ENCODE results near the gene MAP6D1. TPM values are rescaled to one million over a fixed set of nuclear protein-coding genes. Genes with fewer than 3 reads are reported as not detected.
"Not testable (repeated sequence)": the region's sequence is repeated elsewhere in the genome, so short reads cannot be mapped to it uniquely, and the experiment has no call there.

MAP6D1 gene
- total and polyA plus RNA-seq, 7 donors = 0.34 to 2.1 (median 0.63) TPM; not detected in 3

GRCh38 chr3:183779896-183780465 is 45.4 kb downstream of the MAP6D1 start:
- H3K27me3 ChIP-seq = no peaks in the 10 kb centered on the region
- TF ChIP-seq EP300 (IDR thresholded peaks at IDR 0.05) (no peak), CTCF (IDR thresholded peaks at IDR 0.05) (no peak), POLR2AphosphoS5 (IDR thresholded peaks at IDR 0.05) (no peak), POLR2A (IDR thresholded peaks at IDR 0.05) (no peak)
- H3K36me3 ChIP-seq = peaks cover 17 to 88% (median 29%) of the 10 kb centered on the region in 4 donors
- intact Hi-C loops (cut with DNase I) = no loop called here
- H3K9me3 ChIP-seq = no peaks in the 10 kb centered on the region
- no peak for DNase-seq
- H3K27ac ChIP-seq = no peak overlapping the region
- WGBS, 2 donors = 91 to 93% methylated on average over 14 of the region's 14 CpGs
- H3K4me1 ChIP-seq = no peaks in the 10 kb centered on the region
- H3K4me3 ChIP-seq = no peak overlapping the region

GRCh38 chr3:183777016-183777618 is 48.3 kb downstream of the MAP6D1 start:
- no peaks in the 10 kb centered on the region for H3K27me3 ChIP-seq
- peaks cover 17 to 99% (median 32%) of the 10 kb centered on the region in 4 donors for H3K36me3 ChIP-seq
- TF ChIP-seq CTCF (IDR thresholded peaks at IDR 0.05) (no peak), POLR2AphosphoS5 (IDR thresholded peaks at IDR 0.05) (no peak), EP300 (IDR thresholded peaks at IDR 0.05) (no peak), POLR2A (IDR thresholded peaks at IDR 0.05) (no peak)
- no peaks in the 10 kb centered on the region for H3K9me3 ChIP-seq
- intact Hi-C loops (cut with DNase I) = no loop called here
- no peak for DNase-seq
- no peak overlapping the region for H3K27ac ChIP-seq
- 94 to 97% methylated on average over 4 of the region's 4 CpGs for WGBS, 2 donors
- no peak overlapping the region for H3K4me3 ChIP-seq
- H3K4me1 ChIP-seq = no peaks in the 10 kb centered on the region

DNA sequence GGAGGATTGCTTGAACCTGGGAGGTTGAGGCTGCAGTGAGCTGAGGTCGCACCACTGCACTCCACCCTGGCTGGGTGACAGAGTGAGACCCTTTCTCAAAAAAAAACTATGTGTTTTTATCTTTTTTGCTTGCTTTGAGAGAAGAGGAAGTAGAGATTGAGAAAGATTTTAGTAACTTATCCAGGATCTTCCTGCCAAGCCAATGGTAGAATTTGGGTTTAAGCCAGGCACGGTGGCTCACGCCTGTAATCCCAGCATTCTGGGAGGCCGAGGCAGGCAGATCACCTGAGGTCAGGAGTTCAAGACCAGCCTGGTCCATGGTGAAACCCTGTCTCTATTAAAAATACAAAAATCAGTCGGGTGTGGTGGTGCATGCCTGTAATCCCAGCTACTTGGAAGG is 48.9 kb downstream of the MAP6D1 start:
- 88% methylated on average over 5 of the region's 5 CpGs for WGBS, 2 donors
- H3K36me3 ChIP-seq = peaks cover 17 to 93% (median 33%) of the 10 kb centered on the region in 4 donors
- H3K27ac ChIP-seq; H3K4me1 ChIP-seq; H3K4me3 ChIP-seq; H3K27me3 ChIP-seq; intact Hi-C loops (cut with DNase I); DNase-seq; H3K9me3 ChIP-seq: not testable (repeated sequence)

GRCh38 chr3:183775781-183776180 is 49.6 kb downstream of the MAP6D1 start:
- Histone ChIP-seq H3K27me3 (no peaks in the 10 kb centered on the region), H3K27ac (no peak overlapping the region), H3K36me3 (peaks cover 17 to 86% (median 31%) of the 10 kb centered on the region in 4 donors), H3K9me3 (no peaks in the 10 kb centered on the region), H3K4me3 (no peak overlapping the region), H3K4me1 (no peaks in the 10 kb centered on the region)
- intact Hi-C loops (cut with DNase I) = no loop called here
- DNase-seq = no peak
- TF ChIP-seq POLR2AphosphoS5 (IDR thresholded peaks at IDR 0.05) (no peak), POLR2A (IDR thresholded peaks at IDR 0.05) (no peak), CTCF (IDR thresholded peaks at IDR 0.05) (no peak), EP300 (IDR thresholded peaks at IDR 0.05) (no peak)
- WGBS, 2 donors = 57 to 78% methylated on average over 5 of the region's 5 CpGs

- H3K36me3 ChIP-seq = peaks cover 17 to 83% (median 31%) of the 10 kb centered on the region in 4 donors
- 72 to 94% methylated on average over 3 of the region's 3 CpGs for WGBS, 2 donors
Observed at GRCh38 chr3:183774631-183775030, 50.7 kb downstream of the MAP6D1 start.

More at GRCh38 chr3:183774631-183775030, 50.7 kb downstream of the MAP6D1 start:
- Histone ChIP-seq H3K27me3 (no peaks in the 10 kb centered on the region), H3K4me1 (no peaks in the 10 kb centered on the region), H3K9me3 (no peaks in the 10 kb centered on the region), H3K4me3 (no peak overlapping the region), H3K27ac (no peak overlapping the region)
- TF ChIP-seq EP300 (IDR thresholded peaks at IDR 0.05) = no peak
- TF ChIP-seq POLR2A (IDR thresholded peaks at IDR 0.05) = no peak
- no peak for TF ChIP-seq POLR2AphosphoS5 (IDR thresholded peaks at IDR 0.05)
- no peak for TF ChIP-seq CTCF (IDR thresholded peaks at IDR 0.05)
- no peak for DNase-seq
- intact Hi-C loops (cut with DNase I) = no loop called here

Data from sigmoid colon (tissue), 7 donors.